Activated gamma-delta T cell treated with anti-CD3 and anti-CD28 coated beads, Interleukin-2, amount 50 U/mL, for 16 hours (primary cell): Measurements from ENCODE around the gene ABHD5.

Experiments used
- DNase-seq: peaks from one replicate; pipeline ENCODE4 v3.0.0-alpha.2; 2020; ENCODE audit warnings: low read depth

ABHD5 gene

GRCh38 chr3:43685921-43686320 is 4.8 kb upstream of the ABHD5 start:
- DNase-seq = no peak

GRCh38 chr3:43686333-43686699 is 4.4 kb upstream of the ABHD5 start:
- DNase-seq = no peak

GRCh38 chr3:43686700-43687498 is 3.8 kb upstream of the ABHD5 start:
- DNase-seq = no peak

GRCh38 chr3:43687499-43687811 is 3.3 kb upstream of the ABHD5 start:
- no peak for DNase-seq

- DNase-seq = no peak
These were observed 2.5 kb upstream of the ABHD5 start for GRCh38 chr3:43688245-43688650.

- DNase-seq = no peak
These were observed 1.6 kb upstream of the ABHD5 start for GRCh38 chr3:43689166-43689565.

- DNase-seq = no peak
These were observed 855 bp upstream of the ABHD5 start for GRCh38 chr3:43689766-43690399.

GRCh38 chr3:43691120-43691995 is 620 bp downstream of the ABHD5 start:
- peak; percentile 10 for DNase-seq

GRCh38 chr3:43692085-43692855 is 1.5 kb downstream of the ABHD5 start:
- no peak for DNase-seq

GRCh38 chr3:43692971-43693370 is 2.2 kb downstream of the ABHD5 start:
- DNase-seq = no peak

GRCh38 chr3:43693594-43693993 is 2.9 kb downstream of the ABHD5 start:
- no peak for DNase-seq

GRCh38 chr3:43695443-43695842 is 4.7 kb downstream of the ABHD5 start:
- DNase-seq = no peak

- DNase-seq = no peak
These were observed 5.1 kb downstream of the ABHD5 start for GRCh38 chr3:43695863-43696262.

GRCh38 chr3:43696441-43696840 is 5.7 kb downstream of the ABHD5 start:
- DNase-seq = no peak

- DNase-seq = no peak
These were observed 6.1 kb downstream of the ABHD5 start for GRCh38 chr3:43696881-43697280.

GRCh38 chr3:43699864-43700263 is 9.1 kb downstream of the ABHD5 start:
- DNase-seq = no peak

GRCh38 chr3:43704697-43705096 is 14.0 kb downstream of the ABHD5 start:
- DNase-seq = no peak

- no peak for DNase-seq
These were observed 15.6 kb downstream of the ABHD5 start for GRCh38 chr3:43706342-43706741.

- DNase-seq = no peak
These were observed 16.5 kb downstream of the ABHD5 start for GRCh38 chr3:43707266-43707665.

GRCh38 chr3:43707998-43708397 is 17.3 kb downstream of the ABHD5 start:
- no peak for DNase-seq

- no peak for DNase-seq
These were observed 18.3 kb downstream of the ABHD5 start for GRCh38 chr3:43709022-43709421.

- DNase-seq = no peak
These were observed 19.9 kb downstream of the ABHD5 start for GRCh38 chr3:43710607-43711006.
